Memory B cell (primary cell): ENCODE results near the gene RAB3GAP2.
A peak's percentile ranks its signal among the peaks of the same experiment; 100 is the strongest.
"Not testable (repeated sequence)": the region's sequence is repeated elsewhere in the genome, so short reads cannot be mapped to it uniquely, and the experiment has no call there.

Source experiments
- ATAC-seq: fragments of 150-1000 bp; cut with Tn5 transposase; 2 replicates; pipeline ENCODE4 v1.10.0; 2021; ENCODE audit warnings: low read depth, mild to moderate bottlenecking, moderate library complexity
- DNase-seq, 2 donors: peaks; one replicate each; pipeline ENCODE4 v3.0.0; 2022; ENCODE audit warnings: low spot score in 2 of 2
- H3K27ac Mint-ChIP-seq: one replicate; pipeline ENCODE4 v1.8.0; 2022; ENCODE audit warnings: mild to moderate bottlenecking, moderate library complexity, mixed read lengths
- H3K27me3 Mint-ChIP-seq: one replicate; pipeline ENCODE4 v1.8.0; 2022; ENCODE audit warnings: mixed read lengths
- H3K36me3 Mint-ChIP-seq: one replicate; pipeline ENCODE4 v1.8.0; 2022; ENCODE audit warnings: mild to moderate bottlenecking, mixed read lengths
- H3K4me1 Mint-ChIP-seq: one replicate; pipeline ENCODE4 v1.8.0; 2022; ENCODE audit warnings: mixed read lengths
- H3K4me3 Mint-ChIP-seq: one replicate; pipeline ENCODE4 v1.8.0; 2022; ENCODE audit warnings: mild to moderate bottlenecking, moderate library complexity, mixed read lengths
- H3K9me3 Mint-ChIP-seq: one replicate; pipeline ENCODE4 v1.8.0; 2022; ENCODE audit warnings: mixed read lengths

Gene RAB3GAP2

GRCh38 chr1:220113136-220113695 lies 159.0 kb downstream of the RAB3GAP2 start:
- Mint-ChIP-seq H3K9me3 (no peaks in the 10 kb centered on the region), H3K4me1 (peaks cover 3% of the 10 kb centered on the region), H3K4me3 (no peak overlapping the region), H3K27me3 (no peaks in the 10 kb centered on the region), H3K27ac (no peak overlapping the region), H3K36me3 (peaks cover 14% of the 10 kb centered on the region)
- peak; percentile 72 for ATAC-seq
- DNase-seq = peak in 1 of 2 donors; percentile 38

GRCh38 chr1:220112600-220112999 lies 159.7 kb downstream of the RAB3GAP2 start:
- ATAC-seq, H3K4me1 Mint-ChIP-seq, H3K27me3 Mint-ChIP-seq, H3K9me3 Mint-ChIP-seq, H3K4me3 Mint-ChIP-seq, DNase-seq, H3K27ac Mint-ChIP-seq: not testable (repeated sequence)
- H3K36me3 Mint-ChIP-seq = peaks cover 16% of the 10 kb centered on the region

- peaks cover 22% of the 10 kb centered on the region for H3K36me3 Mint-ChIP-seq
- H3K4me3 Mint-ChIP-seq, H3K27ac Mint-ChIP-seq, H3K4me1 Mint-ChIP-seq, ATAC-seq, DNase-seq, H3K27me3 Mint-ChIP-seq, H3K9me3 Mint-ChIP-seq: not testable (repeated sequence)
Observed at GRCh38 chr1:220110473-220110872, 161.8 kb downstream of the RAB3GAP2 start.

- Mint-ChIP-seq H3K4me1 (peaks cover 8% of the 10 kb centered on the region), H3K9me3 (no peaks in the 10 kb centered on the region), H3K27ac (no peak overlapping the region), H3K27me3 (no peaks in the 10 kb centered on the region), H3K4me3 (no peak overlapping the region), H3K36me3 (peaks cover 10% of the 10 kb centered on the region)
- ATAC-seq = no peak
- DNase-seq = no peak
Observed at GRCh38 chr1:220099826-220100225, 172.4 kb downstream of the RAB3GAP2 start.
